ENCODE results near the gene SLC37A4.

Gene SLC37A4

DNA sequence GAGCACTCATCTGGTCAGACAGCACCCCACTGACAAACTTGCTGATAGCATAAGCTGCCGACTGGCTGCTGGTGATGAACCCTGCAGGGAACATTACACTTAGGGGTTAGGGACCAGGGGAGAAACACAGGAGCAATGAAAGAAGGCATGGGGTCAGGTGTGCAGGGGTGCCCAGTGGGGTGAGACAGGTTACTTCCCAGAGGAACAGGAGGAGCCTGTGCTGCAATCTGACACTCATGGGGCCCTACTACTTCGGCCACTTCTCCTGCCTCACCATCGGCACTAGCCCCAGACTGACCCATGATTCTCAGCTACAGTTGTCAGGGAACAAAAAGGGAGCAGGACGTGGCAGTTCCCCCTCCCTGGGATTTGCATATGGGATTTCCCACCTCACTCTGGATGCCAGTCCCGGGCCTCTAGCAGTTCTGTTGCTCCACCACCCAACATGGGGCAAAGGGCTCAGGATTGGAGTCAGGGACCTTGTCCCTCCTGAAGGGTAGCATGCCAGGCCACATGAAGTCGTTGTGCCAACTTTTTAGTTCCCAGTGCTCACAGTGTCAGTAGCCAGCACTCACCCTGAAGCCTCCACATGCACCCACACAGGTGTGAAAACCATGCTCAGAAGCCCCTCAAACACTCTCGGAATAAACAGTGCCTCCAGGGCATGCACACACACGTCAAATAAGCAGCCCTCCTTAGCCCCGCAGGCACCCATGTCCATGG, 2.2 kb downstream of the SLC37A4 start:
- no peak overlapping the region for H3K4me3 ChIP-seq (replicated peaks; ENCODE audit: insufficient read depth, low read length)
- H3K27ac ChIP-seq (replicated peaks) = peak overlapping the region; percentile 87; the same call in 1 of the 2 replicates
- no peak for DNase-seq (ENCODE audit: low read depth in 1 of 2, low spot score in 1 of 2)
- no peak for TF ChIP-seq POLR2AphosphoS5 (IDR thresholded peaks at IDR 0.05; ENCODE audit: low read depth)
- no peak for TF ChIP-seq CTCF (IDR thresholded peaks at IDR 0.05; ENCODE audit: insufficient read depth, low read length)
- no peak for TF ChIP-seq SPI1 (IDR thresholded peaks at IDR 0.05; ENCODE audit: borderline replicate concordance, low read depth)
- no peak for TF ChIP-seq GABPA (IDR thresholded peaks at IDR 0.05; ENCODE audit: low read depth)
- TF ChIP-seq, protein P1, sequence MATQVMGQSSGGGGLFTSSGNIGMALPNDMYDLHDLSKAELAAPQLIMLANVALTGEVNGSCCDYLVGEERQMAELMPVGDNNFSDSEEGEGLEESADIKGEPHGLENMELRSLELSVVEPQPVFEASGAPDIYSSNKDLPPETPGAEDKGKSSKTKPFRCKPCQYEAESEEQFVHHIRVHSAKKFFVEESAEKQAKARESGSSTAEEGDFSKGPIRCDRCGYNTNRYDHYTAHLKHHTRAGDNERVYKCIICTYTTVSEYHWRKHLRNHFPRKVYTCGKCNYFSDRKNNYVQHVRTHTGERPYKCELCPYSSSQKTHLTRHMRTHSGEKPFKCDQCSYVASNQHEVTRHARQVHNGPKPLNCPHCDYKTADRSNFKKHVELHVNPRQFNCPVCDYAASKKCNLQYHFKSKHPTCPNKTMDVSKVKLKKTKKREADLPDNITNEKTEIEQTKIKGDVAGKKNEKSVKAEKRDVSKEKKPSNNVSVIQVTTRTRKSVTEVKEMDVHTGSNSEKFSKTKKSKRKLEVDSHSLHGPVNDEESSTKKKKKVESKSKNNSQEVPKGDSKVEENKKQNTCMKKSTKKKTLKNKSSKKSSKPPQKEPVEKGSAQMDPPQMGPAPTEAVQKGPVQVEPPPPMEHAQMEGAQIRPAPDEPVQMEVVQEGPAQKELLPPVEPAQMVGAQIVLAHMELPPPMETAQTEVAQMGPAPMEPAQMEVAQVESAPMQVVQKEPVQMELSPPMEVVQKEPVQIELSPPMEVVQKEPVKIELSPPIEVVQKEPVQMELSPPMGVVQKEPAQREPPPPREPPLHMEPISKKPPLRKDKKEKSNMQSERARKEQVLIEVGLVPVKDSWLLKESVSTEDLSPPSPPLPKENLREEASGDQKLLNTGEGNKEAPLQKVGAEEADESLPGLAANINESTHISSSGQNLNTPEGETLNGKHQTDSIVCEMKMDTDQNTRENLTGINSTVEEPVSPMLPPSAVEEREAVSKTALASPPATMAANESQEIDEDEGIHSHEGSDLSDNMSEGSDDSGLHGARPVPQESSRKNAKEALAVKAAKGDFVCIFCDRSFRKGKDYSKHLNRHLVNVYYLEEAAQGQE (IDR thresholded peaks at IDR 0.05; ENCODE audit: insufficient replicate concordance, low read depth) = no peak
- no peaks in the 10 kb centered on the region for H3K27me3 ChIP-seq (ENCODE audit: insufficient read depth, poor library complexity, severe bottlenecking)

- Histone ChIP-seq H3K27ac (replicated peaks) (no peak overlapping the region), H3K27me3 (ENCODE audit: insufficient read depth, poor library complexity, severe bottlenecking) (no peaks in the 10 kb centered on the region), H3K4me3 (replicated peaks; ENCODE audit: insufficient read depth, low read length) (no peak overlapping the region)
- no peak for DNase-seq (ENCODE audit: low read depth in 1 of 2, low spot score in 1 of 2)
- no peak for TF ChIP-seq CTCF (IDR thresholded peaks at IDR 0.05; ENCODE audit: insufficient read depth, low read length)
- TF ChIP-seq SPI1 (IDR thresholded peaks at IDR 0.05; ENCODE audit: borderline replicate concordance, low read depth) = no peak
- TF ChIP-seq, protein P1 (IDR thresholded peaks at IDR 0.05; ENCODE audit: insufficient replicate concordance, low read depth) = no peak
- no peak for TF ChIP-seq GABPA (IDR thresholded peaks at IDR 0.05; ENCODE audit: low read depth)
- TF ChIP-seq POLR2AphosphoS5 (IDR thresholded peaks at IDR 0.05; ENCODE audit: low read depth) = no peak
Measured at GRCh38 chr11:119027561-119028345, 2.9 kb downstream of the SLC37A4 start.

DNA sequence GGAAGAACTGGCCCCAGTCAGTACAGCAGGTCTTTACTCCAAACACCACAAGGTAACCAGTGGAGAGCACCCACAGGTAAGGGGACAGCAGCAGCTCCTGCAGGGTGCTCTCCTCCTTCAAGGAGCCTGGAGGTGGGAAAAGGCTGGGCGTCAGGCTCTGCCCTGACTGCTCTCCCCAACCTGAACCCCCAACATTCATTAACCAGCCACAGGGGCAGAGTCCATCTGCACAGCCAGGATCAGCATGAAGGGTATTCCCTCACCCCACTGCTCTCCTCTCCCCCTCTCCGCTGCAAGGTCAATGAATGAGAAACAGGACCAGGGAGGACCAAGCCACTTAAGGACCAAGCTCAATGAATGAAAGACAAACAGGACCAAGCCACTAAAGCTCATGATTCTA, 3.7 kb downstream of the SLC37A4 start:
- TF ChIP-seq SPI1 (IDR thresholded peaks at IDR 0.05; ENCODE audit: borderline replicate concordance, low read depth) (no peak), CTCF (IDR thresholded peaks at IDR 0.05; ENCODE audit: insufficient read depth, low read length) (no peak), GABPA (IDR thresholded peaks at IDR 0.05; ENCODE audit: low read depth) (no peak), POLR2AphosphoS5 (IDR thresholded peaks at IDR 0.05; ENCODE audit: low read depth) (no peak)
- TF ChIP-seq, protein P1 (IDR thresholded peaks at IDR 0.05; ENCODE audit: insufficient replicate concordance, low read depth) = no peak
- Histone ChIP-seq H3K27me3 (ENCODE audit: insufficient read depth, poor library complexity, severe bottlenecking) (no peaks in the 10 kb centered on the region), H3K27ac (replicated peaks) (no peak overlapping the region), H3K4me3 (replicated peaks; ENCODE audit: insufficient read depth, low read length) (no peak overlapping the region)
- no peak for DNase-seq (ENCODE audit: low read depth in 1 of 2, low spot score in 1 of 2)
